Measurements from ENCODE around the gene CELF4.
A peak's percentile ranks its signal among the peaks of the same experiment; 100 is the strongest.

The CELF4 gene

DNA sequence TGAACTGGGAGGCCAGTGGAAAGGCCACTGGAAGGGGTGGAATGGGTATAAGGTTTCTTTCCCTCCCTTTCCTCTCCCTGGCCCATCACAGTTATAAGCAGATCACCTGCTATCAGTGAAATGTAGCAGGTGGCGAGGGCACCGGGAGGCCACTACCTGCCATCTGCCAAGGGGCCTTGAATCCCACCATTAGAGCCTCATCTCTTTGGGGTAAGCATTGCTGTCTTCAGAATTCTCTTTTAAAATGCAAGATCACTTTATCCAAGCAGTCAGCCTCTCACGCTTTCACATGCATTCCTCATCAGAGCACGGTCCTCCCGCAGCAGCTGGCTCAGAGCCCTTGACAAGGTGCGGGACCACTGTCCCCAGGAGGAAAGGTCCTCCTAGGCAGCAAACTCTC, 268.5 kb downstream of the CELF4 start:
- DNase-seq (ENCODE audit: extremely low read depth, insufficient read length) = no peak
- peaks cover 2% of the 10 kb centered on the region for H3K27me3 ChIP-seq (replicated peaks; ENCODE audit: control insufficient read depth, insufficient read depth, low read length)
- no peak overlapping the region for H3K4me3 ChIP-seq (replicated peaks; ENCODE audit: low read depth, low read length)
- TF ChIP-seq, protein P1, sequence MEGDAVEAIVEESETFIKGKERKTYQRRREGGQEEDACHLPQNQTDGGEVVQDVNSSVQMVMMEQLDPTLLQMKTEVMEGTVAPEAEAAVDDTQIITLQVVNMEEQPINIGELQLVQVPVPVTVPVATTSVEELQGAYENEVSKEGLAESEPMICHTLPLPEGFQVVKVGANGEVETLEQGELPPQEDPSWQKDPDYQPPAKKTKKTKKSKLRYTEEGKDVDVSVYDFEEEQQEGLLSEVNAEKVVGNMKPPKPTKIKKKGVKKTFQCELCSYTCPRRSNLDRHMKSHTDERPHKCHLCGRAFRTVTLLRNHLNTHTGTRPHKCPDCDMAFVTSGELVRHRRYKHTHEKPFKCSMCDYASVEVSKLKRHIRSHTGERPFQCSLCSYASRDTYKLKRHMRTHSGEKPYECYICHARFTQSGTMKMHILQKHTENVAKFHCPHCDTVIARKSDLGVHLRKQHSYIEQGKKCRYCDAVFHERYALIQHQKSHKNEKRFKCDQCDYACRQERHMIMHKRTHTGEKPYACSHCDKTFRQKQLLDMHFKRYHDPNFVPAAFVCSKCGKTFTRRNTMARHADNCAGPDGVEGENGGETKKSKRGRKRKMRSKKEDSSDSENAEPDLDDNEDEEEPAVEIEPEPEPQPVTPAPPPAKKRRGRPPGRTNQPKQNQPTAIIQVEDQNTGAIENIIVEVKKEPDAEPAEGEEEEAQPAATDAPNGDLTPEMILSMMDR (IDR thresholded peaks at IDR 0.05; ENCODE audit: insufficient read depth, low read length, poor library complexity, severe bottlenecking) = no peak
- no peaks in the 10 kb centered on the region for H3K36me3 ChIP-seq (ENCODE audit: control insufficient read depth, insufficient read depth, low read length)

DNA sequence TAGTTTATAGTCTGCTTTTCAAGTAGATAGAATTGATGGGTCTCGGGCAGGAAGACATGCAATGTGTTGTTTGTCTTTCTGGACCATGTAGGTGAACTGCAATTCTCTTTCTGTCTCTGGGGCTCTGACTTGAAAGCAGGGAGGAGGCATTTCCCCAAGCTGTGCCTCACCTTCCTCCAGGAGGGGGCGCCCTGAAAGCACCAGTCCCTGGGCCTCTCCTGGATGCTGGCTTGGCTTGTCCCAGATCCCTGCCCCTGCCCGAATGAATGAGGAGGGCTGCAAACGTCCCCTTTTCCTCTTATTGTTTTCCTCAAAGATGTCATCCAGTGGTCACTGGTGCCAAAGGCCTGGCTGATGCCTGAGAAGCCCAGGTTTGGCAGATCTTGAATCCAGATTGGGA, 270.6 kb downstream of the CELF4 start:
- no peak for DNase-seq (ENCODE audit: extremely low read depth, insufficient read length)

DNA sequence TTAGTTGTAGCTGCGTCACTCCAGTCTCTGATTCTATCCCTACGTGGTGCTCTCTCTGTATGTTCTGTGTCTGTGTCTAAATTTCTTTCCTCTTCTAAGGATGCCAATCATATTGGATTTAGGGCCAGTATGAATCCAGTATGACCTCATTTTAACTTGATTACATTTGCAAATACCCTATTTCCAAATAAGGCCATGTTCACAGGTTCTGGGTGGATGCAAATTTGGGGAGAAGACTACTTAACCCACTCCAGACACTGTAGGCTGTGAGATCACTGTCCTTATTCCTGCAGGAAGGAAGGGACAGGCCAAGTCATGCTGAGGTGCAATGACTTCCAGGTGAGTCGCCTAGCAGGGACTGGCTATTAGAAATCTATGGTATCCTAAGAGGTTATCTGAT, 272.2 kb downstream of the CELF4 start:
- no peak for DNase-seq (ENCODE audit: extremely low read depth, insufficient read length)
- H3K4me3 ChIP-seq (replicated peaks; ENCODE audit: low read depth, low read length) = no peak overlapping the region
- no peaks in the 10 kb centered on the region for H3K36me3 ChIP-seq (ENCODE audit: control insufficient read depth, insufficient read depth, low read length)
- TF ChIP-seq, protein P1 (IDR thresholded peaks at IDR 0.05; ENCODE audit: insufficient read depth, low read length, poor library complexity, severe bottlenecking) = no peak
- H3K27me3 ChIP-seq (replicated peaks; ENCODE audit: control insufficient read depth, insufficient read depth, low read length) = no peaks in the 10 kb centered on the region; the same call in 1 of the 2 replicates

More for the DNA sequence above, 270.6 kb downstream of the CELF4 start:
- H3K4me3 ChIP-seq (replicated peaks; ENCODE audit: low read depth, low read length) = no peak overlapping the region
- TF ChIP-seq, protein P1 (IDR thresholded peaks at IDR 0.05; ENCODE audit: insufficient read depth, low read length, poor library complexity, severe bottlenecking) = peak; percentile 51
- H3K27me3 ChIP-seq (replicated peaks; ENCODE audit: control insufficient read depth, insufficient read depth, low read length) = no peaks in the 10 kb centered on the region; the same call in none of the 2 replicates
- no peaks in the 10 kb centered on the region for H3K36me3 ChIP-seq (ENCODE audit: control insufficient read depth, insufficient read depth, low read length)

DNA sequence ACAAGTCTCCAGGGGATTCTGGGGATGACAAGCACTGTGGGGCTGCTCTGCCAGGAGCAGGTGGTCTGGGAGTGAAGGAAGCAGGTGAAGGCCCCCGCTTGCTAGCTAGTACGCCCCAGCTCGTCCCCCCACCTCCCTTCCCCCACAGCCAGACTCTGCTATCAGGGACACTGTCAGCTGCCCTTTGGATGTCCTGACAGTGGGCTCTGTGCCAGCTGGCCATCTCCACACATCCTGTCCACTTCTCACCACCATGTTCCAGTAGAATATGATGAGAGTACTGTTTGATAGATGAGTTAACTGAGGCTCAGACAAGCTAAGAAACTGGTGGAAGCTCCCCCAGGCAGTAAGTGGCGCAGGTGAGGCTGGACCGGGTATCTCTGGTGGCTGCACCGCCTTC, 276.2 kb downstream of the CELF4 start:
- TF ChIP-seq, protein P1 (IDR thresholded peaks at IDR 0.05; ENCODE audit: insufficient read depth, low read length, poor library complexity, severe bottlenecking) = no peak
- Histone ChIP-seq H3K4me3 (replicated peaks; ENCODE audit: low read depth, low read length) (no peak overlapping the region), H3K36me3 (ENCODE audit: control insufficient read depth, insufficient read depth, low read length) (no peaks in the 10 kb centered on the region), H3K27me3 (replicated peaks; ENCODE audit: control insufficient read depth, insufficient read depth, low read length) (no peaks in the 10 kb centered on the region; the same call in none of the 2 replicates)
- no peak for DNase-seq (ENCODE audit: extremely low read depth, insufficient read length)

DNA sequence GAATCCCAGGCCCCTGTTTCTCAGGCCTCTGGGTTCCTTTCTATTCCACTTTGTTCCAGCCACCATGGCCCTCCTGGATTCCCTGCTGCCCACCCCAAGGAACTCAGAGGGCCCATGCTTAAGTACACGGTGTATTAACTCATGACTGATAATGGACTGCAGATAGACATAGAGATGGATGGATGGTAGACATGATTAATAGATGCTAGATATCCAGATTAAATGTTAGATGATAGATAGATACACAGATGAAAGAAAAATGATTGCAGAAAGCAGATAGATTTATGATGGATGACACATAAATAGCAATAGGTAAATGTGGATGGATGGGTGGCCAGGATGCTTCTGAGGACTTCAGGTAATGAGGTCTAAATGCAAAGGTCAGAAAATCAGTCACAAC, 278.0 kb downstream of the CELF4 start:
- no peaks in the 10 kb centered on the region for H3K36me3 ChIP-seq (ENCODE audit: control insufficient read depth, insufficient read depth, low read length)
- H3K4me3 ChIP-seq (replicated peaks; ENCODE audit: low read depth, low read length) = no peak overlapping the region
- no peaks in the 10 kb centered on the region; the same call in 1 of the 2 replicates for H3K27me3 ChIP-seq (replicated peaks; ENCODE audit: control insufficient read depth, insufficient read depth, low read length)
- DNase-seq (ENCODE audit: extremely low read depth, insufficient read length) = no peak
- TF ChIP-seq, protein P1 (IDR thresholded peaks at IDR 0.05; ENCODE audit: insufficient read depth, low read length, poor library complexity, severe bottlenecking) = no peak

DNA sequence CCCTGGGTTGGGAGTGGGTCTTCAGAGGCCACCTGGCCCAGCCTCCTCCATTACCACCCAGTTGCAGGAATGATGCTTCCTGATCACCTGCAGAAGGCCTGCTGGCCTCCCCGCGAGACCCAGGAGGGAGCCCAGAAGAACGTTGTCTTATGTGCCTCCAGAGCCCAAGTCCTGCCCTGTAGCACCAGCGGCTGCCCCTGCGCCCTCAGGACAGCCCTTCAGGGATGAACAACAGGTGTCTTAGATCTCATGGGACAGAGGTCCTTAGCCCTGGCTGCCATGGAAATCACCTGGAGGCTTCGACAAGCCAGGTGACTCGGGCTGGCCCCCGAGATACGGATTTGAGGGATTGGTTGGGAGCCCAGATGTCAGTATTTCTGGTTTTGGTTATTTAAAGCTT, 278.8 kb downstream of the CELF4 start:
- TF ChIP-seq, protein P1 (IDR thresholded peaks at IDR 0.05; ENCODE audit: insufficient read depth, low read length, poor library complexity, severe bottlenecking) = no peak
- no peaks in the 10 kb centered on the region; the same call in 1 of the 2 replicates for H3K27me3 ChIP-seq (replicated peaks; ENCODE audit: control insufficient read depth, insufficient read depth, low read length)
- no peak for DNase-seq (ENCODE audit: extremely low read depth, insufficient read length)
- no peak overlapping the region for H3K4me3 ChIP-seq (replicated peaks; ENCODE audit: low read depth, low read length)
- H3K36me3 ChIP-seq (ENCODE audit: control insufficient read depth, insufficient read depth, low read length) = no peaks in the 10 kb centered on the region

Data from GM06990 (cell line).